Measurements from ENCODE around the gene STK36. TPM values are rescaled to one million over a fixed set of nuclear protein-coding genes. Genes with fewer than 3 reads are reported as not detected.
A peak's percentile ranks its signal among the peaks of the same experiment; 100 is the strongest.

Gene STK36
- total RNA-seq, 4 donors from 2014 or later, result 63.9 to 71.4 (median 67.6) TPM

GRCh38 chr2:218709908-218710307 is 38.0 kb downstream of the STK36 start:
- 76% methylated on average over 8 of the region's 8 CpGs for WGBS, 2 donors

GRCh38 chr2:218710334-218710686 is 38.4 kb downstream of the STK36 start:
- peak overlapping the region in 3 of 4 donors; percentile 47 to 100 (median 79) for H3K27ac ChIP-seq
- no peaks in the 10 kb centered on the region for H3K9me3 ChIP-seq
- peaks cover 0 to 42% (median 8%) of the 10 kb centered on the region in 4 donors for H3K4me1 ChIP-seq
- no peak for DNase-seq (ENCODE audit: low spot score in 2 of 2)
- 35 to 55% methylated on average over 14 of the region's 14 CpGs for WGBS, 2 donors
- H3K36me3 ChIP-seq, result no peaks in the 10 kb centered on the region
- TF ChIP-seq EP300 (IDR thresholded peaks at IDR 0.05), result no peak
- TF ChIP-seq, protein P1, sequence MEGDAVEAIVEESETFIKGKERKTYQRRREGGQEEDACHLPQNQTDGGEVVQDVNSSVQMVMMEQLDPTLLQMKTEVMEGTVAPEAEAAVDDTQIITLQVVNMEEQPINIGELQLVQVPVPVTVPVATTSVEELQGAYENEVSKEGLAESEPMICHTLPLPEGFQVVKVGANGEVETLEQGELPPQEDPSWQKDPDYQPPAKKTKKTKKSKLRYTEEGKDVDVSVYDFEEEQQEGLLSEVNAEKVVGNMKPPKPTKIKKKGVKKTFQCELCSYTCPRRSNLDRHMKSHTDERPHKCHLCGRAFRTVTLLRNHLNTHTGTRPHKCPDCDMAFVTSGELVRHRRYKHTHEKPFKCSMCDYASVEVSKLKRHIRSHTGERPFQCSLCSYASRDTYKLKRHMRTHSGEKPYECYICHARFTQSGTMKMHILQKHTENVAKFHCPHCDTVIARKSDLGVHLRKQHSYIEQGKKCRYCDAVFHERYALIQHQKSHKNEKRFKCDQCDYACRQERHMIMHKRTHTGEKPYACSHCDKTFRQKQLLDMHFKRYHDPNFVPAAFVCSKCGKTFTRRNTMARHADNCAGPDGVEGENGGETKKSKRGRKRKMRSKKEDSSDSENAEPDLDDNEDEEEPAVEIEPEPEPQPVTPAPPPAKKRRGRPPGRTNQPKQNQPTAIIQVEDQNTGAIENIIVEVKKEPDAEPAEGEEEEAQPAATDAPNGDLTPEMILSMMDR (IDR thresholded peaks at IDR 0.05), result no peak
- no peak for TF ChIP-seq POLR2A (IDR thresholded peaks at IDR 0.05)
- peak overlapping the region in 3 of 4 donors; percentile 79 to 97 (median 80) for H3K4me3 ChIP-seq
- no peaks in the 10 kb centered on the region for H3K27me3 ChIP-seq

More at GRCh38 chr2:218709908-218710307, 38.0 kb downstream of the STK36 start:
- no peaks in the 10 kb centered on the region for H3K9me3 ChIP-seq
- no peaks in the 10 kb centered on the region for H3K36me3 ChIP-seq
- no peak overlapping the region for H3K27ac ChIP-seq
- no peak for TF ChIP-seq EP300 (IDR thresholded peaks at IDR 0.05)
- TF ChIP-seq, protein P1 (IDR thresholded peaks at IDR 0.05), result no peak
- no peak for TF ChIP-seq POLR2A (IDR thresholded peaks at IDR 0.05)
- no peak for DNase-seq (ENCODE audit: low spot score in 2 of 2)
- H3K4me1 ChIP-seq, result peaks cover 0 to 38% (median 8%) of the 10 kb centered on the region in 4 donors
- peak overlapping the region in 1 of 4 donors; percentile 79 for H3K4me3 ChIP-seq
- H3K27me3 ChIP-seq, result no peaks in the 10 kb centered on the region

DNA sequence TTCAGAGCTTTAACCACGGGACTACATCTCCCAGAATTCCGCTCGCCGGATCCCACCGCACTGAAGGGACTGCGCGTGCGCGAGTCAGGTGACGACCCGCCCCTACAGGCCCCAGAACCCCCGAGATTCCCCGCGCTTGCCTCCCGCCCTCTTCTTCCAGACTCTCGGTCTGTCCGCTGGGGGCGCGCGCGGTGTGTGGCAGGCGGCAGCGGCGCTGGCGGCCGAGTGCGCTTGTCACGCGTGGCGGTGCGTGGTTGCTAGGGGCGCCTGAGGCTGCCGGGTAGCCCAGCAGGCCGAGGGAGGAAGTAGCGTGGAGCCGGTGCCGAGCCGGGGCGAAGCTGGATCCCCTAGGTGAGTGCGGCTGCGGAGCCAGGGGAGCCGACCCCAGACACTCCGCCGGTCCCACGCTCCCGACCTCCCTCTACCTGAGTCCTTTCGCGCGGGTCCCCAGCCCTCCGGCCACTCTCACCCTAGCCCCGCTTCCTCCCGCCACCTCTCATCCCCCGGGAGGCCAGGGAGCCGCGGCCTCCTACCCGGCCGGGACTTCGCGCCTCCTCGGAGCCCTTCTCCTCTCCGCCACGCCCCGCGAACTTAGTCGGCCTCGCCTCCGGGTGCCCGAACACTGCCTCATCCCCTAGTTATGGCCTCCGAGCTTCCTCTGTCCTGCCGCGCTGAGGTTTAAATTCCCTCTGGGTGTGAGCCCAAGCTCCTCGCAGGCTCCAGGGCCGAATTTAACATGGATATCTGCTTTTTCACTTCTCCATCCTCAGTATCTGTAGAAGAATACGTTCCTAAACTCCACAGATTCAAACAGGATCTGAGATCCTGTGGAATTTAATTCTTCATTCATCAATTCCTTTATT is 39.0 kb downstream of the STK36 start, which contains the start of gene TTLL4:
Gene TTLL4 (plus strand): TSS at position 149 of the 863 bp plus-strand sequence. CDS start 26,842 bp downstream, outside the sequence.
- TF ChIP-seq, protein P1 (IDR thresholded peaks at IDR 0.05), result peak; percentile 90 to 99 (median 97)
- peak; percentile 44 to 84 for TF ChIP-seq POLR2A (IDR thresholded peaks at IDR 0.05)
- peak; percentile 88 to 98 for TF ChIP-seq EP300 (IDR thresholded peaks at IDR 0.05)
- Histone ChIP-seq H3K27me3 (no peaks in the 10 kb centered on the region), H3K4me3 (peak within 1 kb of the TSS; percentile 79 to 97 (median 86)), H3K4me1 (peaks cover 0 to 48% (median 8%) of the 10 kb centered on the region in 4 donors), H3K9me3 (no peaks in the 10 kb centered on the region), H3K36me3 (no peaks in the 10 kb centered on the region), H3K27ac (peak within 1 kb of the TSS; percentile 79 to 100 (median 94))
- 0% methylated on average over 47 to 50 of the region's 74 CpGs for WGBS, 2 donors
- DNase-seq (ENCODE audit: low spot score in 2 of 2), result peak; percentile 97

- Histone ChIP-seq H3K27me3 (no peaks in the 10 kb centered on the region), H3K9me3 (no peaks in the 10 kb centered on the region), H3K27ac (peak overlapping the region; percentile 79 to 100 (median 94)), H3K4me1 (peaks cover 0 to 53% (median 8%) of the 10 kb centered on the region in 4 donors), H3K36me3 (no peaks in the 10 kb centered on the region), H3K4me3 (peak overlapping the region; percentile 79 to 97 (median 86))
- TF ChIP-seq, protein P1 (IDR thresholded peaks at IDR 0.05), result no peak
- TF ChIP-seq POLR2A (IDR thresholded peaks at IDR 0.05) (no peak), EP300 (IDR thresholded peaks at IDR 0.05) (no peak)
- 5 to 10% methylated on average over 5 of the region's 5 CpGs for WGBS, 2 donors
- no peak for DNase-seq (ENCODE audit: low spot score in 2 of 2)
Measured at GRCh38 chr2:218711550-218711929, 39.7 kb downstream of the STK36 start.

DNA sequence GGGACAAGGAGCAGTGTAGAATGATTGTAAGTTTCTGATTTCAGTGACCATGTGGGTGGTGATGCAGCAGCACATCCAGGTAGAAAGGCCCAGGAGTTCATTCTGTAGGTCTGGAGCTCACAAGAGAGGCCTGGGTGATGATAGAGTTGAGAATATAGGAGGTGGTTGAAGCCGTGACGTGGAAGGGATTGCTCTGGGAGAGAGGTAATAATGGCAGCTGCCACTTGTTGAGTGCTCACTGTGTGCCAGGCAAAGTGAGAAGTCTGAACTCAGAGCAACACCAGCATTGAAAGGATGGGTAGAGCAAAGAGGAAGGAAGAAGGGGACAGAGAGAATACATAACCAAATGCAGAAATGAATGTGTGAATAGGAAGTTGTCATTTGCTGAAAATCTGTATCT is 42.0 kb downstream of the STK36 start:
- peaks cover 0 to 69% (median 13%) of the 10 kb centered on the region in 4 donors for H3K4me1 ChIP-seq
- no peak for DNase-seq (ENCODE audit: low spot score in 2 of 2)
- H3K4me3 ChIP-seq, result no peak overlapping the region
- WGBS, 2 donors, result 92% methylated on average over 2 of the region's 2 CpGs
- H3K27ac ChIP-seq, result peak overlapping the region in 3 of 4 donors; percentile 10 to 80 (median 26)
- peaks cover 0 to 16% (median 0%) of the 10 kb centered on the region in 3 donors for H3K36me3 ChIP-seq
- H3K9me3 ChIP-seq, result no peaks in the 10 kb centered on the region
- no peaks in the 10 kb centered on the region for H3K27me3 ChIP-seq
- TF ChIP-seq, protein P1 (IDR thresholded peaks at IDR 0.05), result no peak
- TF ChIP-seq EP300 (IDR thresholded peaks at IDR 0.05) (no peak), POLR2A (IDR thresholded peaks at IDR 0.05) (no peak)
